Testis (tissue), 2 donors: ENCODE results near the gene CTSD.

Experiments
- CTCF ChIP-seq, 3 experiments: fragments of 450-650 bp in 2 of 3; fragments of 200-600 bp in 1 of 3; sonication (generic) in 1 of 3; IDR thresholded peaks; one replicate each; pipeline ENCODE4 v1.5.1; 2016 to 2019; ENCODE audit warnings: antibody characterized with exemption in 3 of 3, mild to moderate bottlenecking in 2 of 3, moderate library complexity in 1 of 3
- POLR2A ChIP-seq: fragments of 450-650 bp; IDR thresholded peaks from one replicate; pipeline ENCODE4 v1.6.1; 2017; ENCODE audit warnings: antibody characterized with exemption, mild to moderate bottlenecking, moderate library complexity

- TF ChIP-seq CTCF (IDR thresholded peaks at IDR 0.05) (no peak), POLR2A (no peak)
Observed at GRCh38 chr11:1728301-1728700, 35.4 kb downstream of the CTSD start.
